HepG2 (cell line): ENCODE results near the gene JAGN1. TPM values are rescaled to one million over a fixed set of nuclear protein-coding genes. Genes with fewer than 3 reads are reported as not detected.
A peak's percentile ranks its signal among the peaks of the same experiment; 100 is the strongest.

ENCODE experiments used
- ELF1 ChIP-seq: sonication (generic); formaldehyde crosslinking; IDR thresholded peaks from 2 replicates; pipeline ENCODE4 v1.4.0; 2020; ENCODE audit warnings: missing genetic modification reagents
- KLF15 ChIP-seq: sonication (generic); formaldehyde crosslinking; IDR thresholded peaks from 2 replicates; pipeline ENCODE4 v1.8.1; 2023; ENCODE audit warnings: borderline replicate concordance, mild to moderate bottlenecking, inconsistent platforms, missing genetic modification reagents, mixed read lengths
- MIER3 ChIP-seq: IDR thresholded peaks from 2 replicates; pipeline ENCODE4 v1.6.1; 2016; ENCODE audit warnings: missing compliant biosample characterization, borderline replicate concordance
- MTA1 ChIP-seq: sonication (generic); formaldehyde crosslinking; IDR thresholded peaks from 2 replicates; pipeline ENCODE4 v1.4.0; 2020; ENCODE audit warnings: missing genetic modification reagents, mild to moderate bottlenecking, borderline replicate concordance
- NFIB ChIP-seq: sonication (generic); formaldehyde crosslinking; IDR thresholded peaks from 2 replicates; pipeline ENCODE4 v1.9.0; 2021; ENCODE audit warnings: missing genetic modification reagents, mild to moderate bottlenecking, borderline replicate concordance
- NR3C1 ChIP-seq: sonication (generic); formaldehyde crosslinking; IDR thresholded peaks from 2 replicates; pipeline ENCODE4 v1.4.0; 2020; ENCODE audit warnings: missing genetic modification reagents
- RCOR2 ChIP-seq: IDR thresholded peaks from 2 replicates; pipeline ENCODE4 v1.6.1; 2016; ENCODE audit warnings: missing biosample characterization, missing genetic modification reagents
- XRCC5 ChIP-seq: fragments of 200-400 bp; formaldehyde crosslinking; optimal IDR thresholded peaks from 2 replicates; pipeline ENCODE3; 2017; ENCODE audit warnings: mild to moderate bottlenecking, low read length
- ZBTB21 ChIP-seq: sonication (generic); formaldehyde crosslinking; IDR thresholded peaks from 2 replicates; pipeline ENCODE4 v1.4.0; 2020; ENCODE audit warnings: missing genetic modification reagents
- ZBTB38 ChIP-seq: sonication (generic); formaldehyde crosslinking; IDR thresholded peaks from 2 replicates; pipeline ENCODE4 v1.5.1; 2020; ENCODE audit warnings: mild to moderate bottlenecking, missing genetic modification reagents
- ZNF136 ChIP-seq: sonication (generic); formaldehyde crosslinking; IDR thresholded peaks from 2 replicates; pipeline ENCODE4 v1.8.1; 2022; ENCODE audit warnings: low read depth, mild to moderate bottlenecking, moderate library complexity, missing genetic modification reagents
- ZNF160 ChIP-seq: sonication (generic); formaldehyde crosslinking; IDR thresholded peaks from 2 replicates; pipeline ENCODE4 v1.8.0; 2022; ENCODE audit warnings: mild to moderate bottlenecking, inconsistent platforms, missing genetic modification reagents
- ZNF367 ChIP-seq: sonication (generic); formaldehyde crosslinking; IDR thresholded peaks from 2 replicates; pipeline ENCODE4 v1.4.0; 2020; ENCODE audit warnings: missing genetic modification reagents, borderline replicate concordance
- ZNF550 ChIP-seq: sonication (generic); formaldehyde crosslinking; IDR thresholded peaks from 2 replicates; pipeline ENCODE4 v1.4.0; 2020; ENCODE audit warnings: mild to moderate bottlenecking, missing genetic modification reagents, borderline replicate concordance
- ZNF891 ChIP-seq: sonication (generic); formaldehyde crosslinking; IDR thresholded peaks from 2 replicates; pipeline ENCODE4 v1.5.0; 2020; ENCODE audit warnings: mild to moderate bottlenecking, missing genetic modification reagents
- polyA plus RNA-seq, 8 experiments: library from polyadenylated mRNA; depleted of rRNA in 3 of 8; stranded (reverse) in 7 of 8; unstranded in 1 of 8; fragments of >200 nt; fragmentation: Illumina TruSeq in 4 of 8; extraction: Trizol in 4 of 8; gene quantifications; 2 replicates each; pipeline versions ENCODE4 v1.2.1 to v1.2.3, GENCODE V29; 2011 to 2016; ENCODE audit warnings: low read depth in 4 of 8, missing spikeins in 1 of 8, mixed read lengths in 1 of 8; ENCODE audit not compliant: insufficient read depth in 1 of 8
- total RNA-seq, 5 experiments: library from RNA; depleted of rRNA; stranded (reverse); fragments of >200 nt; fragmentation: Illumina TruSeq; extraction: Trizol; gene quantifications; 2 replicates each; pipeline ENCODE4 v1.2.3, GENCODE V29; 2016; ENCODE audit warnings: low read depth in 1 of 5
- TF ChIP-seq, protein P1 (sequence below): sonication (generic); formaldehyde crosslinking; IDR thresholded peaks from 2 replicates; pipeline ENCODE4 v1.5.1; 2020; ENCODE audit warnings: mild to moderate bottlenecking, missing genetic modification reagents
- TF ChIP-seq, protein P2 (sequence below): sonication (generic); formaldehyde crosslinking; IDR thresholded peaks from 2 replicates; pipeline ENCODE4 v1.5.1; 2020; ENCODE audit warnings: mild to moderate bottlenecking, moderate library complexity, missing genetic modification reagents
- TF ChIP-seq, protein P3 (sequence below): sonication (generic); formaldehyde crosslinking; IDR thresholded peaks from 2 replicates; pipeline ENCODE4 v1.5.1; 2020; ENCODE audit warnings: mild to moderate bottlenecking, missing genetic modification reagents, borderline replicate concordance
- TF ChIP-seq, protein P4 (sequence below): sonication (generic); formaldehyde crosslinking; IDR thresholded peaks from 2 replicates; pipeline ENCODE4 v1.5.0; 2020; ENCODE audit warnings: mild to moderate bottlenecking, missing genetic modification reagents

JAGN1 gene
- total and polyA plus RNA-seq, 2 of the 13 experiments (the other 11 are each of a cell fraction or from before 2014, with no cell fraction given): 49.9 to 50.9 TPM

DNA sequence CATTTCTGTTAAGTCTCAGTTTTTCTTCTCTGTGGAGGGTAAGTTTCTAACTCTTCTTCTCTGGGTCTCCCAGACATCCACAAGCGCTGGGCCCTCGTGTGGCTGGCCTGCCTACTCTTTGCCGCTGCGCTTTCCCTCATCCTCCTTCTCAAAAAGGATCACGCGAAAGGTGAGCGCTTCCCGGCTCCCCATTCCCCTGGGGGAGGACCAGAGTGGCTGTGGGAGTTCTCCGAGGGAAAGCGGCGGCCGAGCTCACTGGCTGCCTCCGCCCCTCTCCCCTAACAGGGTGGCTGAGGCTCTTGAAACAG lies 42.1 kb downstream of the JAGN1 start (continued):
- TF ChIP-seq, protein P1, sequence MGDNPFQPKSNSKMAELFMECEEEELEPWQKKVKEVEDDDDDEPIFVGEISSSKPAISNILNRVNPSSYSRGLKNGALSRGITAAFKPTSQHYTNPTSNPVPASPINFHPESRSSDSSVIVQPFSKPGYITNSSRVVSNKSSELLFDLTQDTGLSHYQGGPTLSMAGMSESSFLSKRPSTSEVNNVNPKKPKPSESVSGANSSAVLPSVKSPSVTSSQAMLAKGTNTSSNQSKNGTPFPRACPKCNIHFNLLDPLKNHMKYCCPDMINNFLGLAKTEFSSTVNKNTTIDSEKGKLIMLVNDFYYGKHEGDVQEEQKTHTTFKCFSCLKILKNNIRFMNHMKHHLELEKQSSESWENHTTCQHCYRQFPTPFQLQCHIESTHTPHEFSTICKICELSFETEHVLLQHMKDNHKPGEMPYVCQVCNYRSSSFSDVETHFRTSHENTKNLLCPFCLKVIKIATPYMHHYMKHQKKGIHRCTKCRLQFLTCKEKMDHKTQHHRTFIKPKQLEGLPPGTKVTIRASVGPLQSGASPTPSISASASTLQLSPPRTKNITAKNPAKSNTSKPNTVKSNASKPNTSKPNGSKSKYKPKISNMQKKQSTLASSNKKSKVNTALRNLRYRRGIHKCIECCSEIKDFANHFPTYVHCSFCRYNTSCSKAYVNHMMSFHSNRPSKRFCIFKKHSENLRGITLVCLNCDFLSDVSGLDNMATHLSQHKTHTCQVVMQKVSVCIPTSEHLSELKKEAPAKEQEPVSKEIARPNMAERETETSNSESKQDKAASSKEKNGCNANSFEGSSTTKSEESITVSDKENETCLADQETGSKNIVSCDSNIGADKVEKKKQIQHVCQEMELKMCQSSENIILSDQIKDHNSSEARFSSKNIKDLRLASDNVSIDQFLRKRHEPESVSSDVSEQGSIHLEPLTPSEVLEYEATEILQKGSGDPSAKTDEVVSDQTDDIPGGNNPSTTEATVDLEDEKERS: no peak
- TF ChIP-seq RCOR2 (CRISPR knock-in tag) (no peak), ZNF550 (CRISPR knock-in tag) (no peak), ZNF367 (no peak), NFIB (CRISPR knock-in tag) (no peak), ZNF891 (no peak), MIER3 (no peak), XRCC5 (no peak), ZBTB38 (CRISPR knock-in tag) (peak; percentile 70; the same call in 1 of the 2 replicates), NR3C1 (CRISPR knock-in tag) (no peak), KLF15 (0 out of 2 replicates have a peak, but pooled peaks have one; percentile 4), ZNF136 (CRISPR knock-in tag) (no peak), MTA1 (CRISPR knock-in tag) (no peak), ZNF160 (CRISPR knock-in tag) (0 out of 2 replicates have a peak, but pooled peaks have one; percentile 0), ELF1 (CRISPR knock-in tag) (no peak), ZBTB21 (CRISPR knock-in tag) (0 out of 2 replicates have a peak, but pooled peaks have one; percentile 10)
- TF ChIP-seq, protein P2, sequence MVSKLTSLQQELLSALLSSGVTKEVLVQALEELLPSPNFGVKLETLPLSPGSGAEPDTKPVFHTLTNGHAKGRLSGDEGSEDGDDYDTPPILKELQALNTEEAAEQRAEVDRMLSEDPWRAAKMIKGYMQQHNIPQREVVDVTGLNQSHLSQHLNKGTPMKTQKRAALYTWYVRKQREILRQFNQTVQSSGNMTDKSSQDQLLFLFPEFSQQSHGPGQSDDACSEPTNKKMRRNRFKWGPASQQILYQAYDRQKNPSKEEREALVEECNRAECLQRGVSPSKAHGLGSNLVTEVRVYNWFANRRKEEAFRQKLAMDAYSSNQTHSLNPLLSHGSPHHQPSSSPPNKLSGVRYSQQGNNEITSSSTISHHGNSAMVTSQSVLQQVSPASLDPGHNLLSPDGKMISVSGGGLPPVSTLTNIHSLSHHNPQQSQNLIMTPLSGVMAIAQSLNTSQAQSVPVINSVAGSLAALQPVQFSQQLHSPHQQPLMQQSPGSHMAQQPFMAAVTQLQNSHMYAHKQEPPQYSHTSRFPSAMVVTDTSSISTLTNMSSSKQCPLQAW (CRISPR knock-in tag): peak; percentile 64; the same call in 1 of the 2 replicates
- TF ChIP-seq, protein P3, sequence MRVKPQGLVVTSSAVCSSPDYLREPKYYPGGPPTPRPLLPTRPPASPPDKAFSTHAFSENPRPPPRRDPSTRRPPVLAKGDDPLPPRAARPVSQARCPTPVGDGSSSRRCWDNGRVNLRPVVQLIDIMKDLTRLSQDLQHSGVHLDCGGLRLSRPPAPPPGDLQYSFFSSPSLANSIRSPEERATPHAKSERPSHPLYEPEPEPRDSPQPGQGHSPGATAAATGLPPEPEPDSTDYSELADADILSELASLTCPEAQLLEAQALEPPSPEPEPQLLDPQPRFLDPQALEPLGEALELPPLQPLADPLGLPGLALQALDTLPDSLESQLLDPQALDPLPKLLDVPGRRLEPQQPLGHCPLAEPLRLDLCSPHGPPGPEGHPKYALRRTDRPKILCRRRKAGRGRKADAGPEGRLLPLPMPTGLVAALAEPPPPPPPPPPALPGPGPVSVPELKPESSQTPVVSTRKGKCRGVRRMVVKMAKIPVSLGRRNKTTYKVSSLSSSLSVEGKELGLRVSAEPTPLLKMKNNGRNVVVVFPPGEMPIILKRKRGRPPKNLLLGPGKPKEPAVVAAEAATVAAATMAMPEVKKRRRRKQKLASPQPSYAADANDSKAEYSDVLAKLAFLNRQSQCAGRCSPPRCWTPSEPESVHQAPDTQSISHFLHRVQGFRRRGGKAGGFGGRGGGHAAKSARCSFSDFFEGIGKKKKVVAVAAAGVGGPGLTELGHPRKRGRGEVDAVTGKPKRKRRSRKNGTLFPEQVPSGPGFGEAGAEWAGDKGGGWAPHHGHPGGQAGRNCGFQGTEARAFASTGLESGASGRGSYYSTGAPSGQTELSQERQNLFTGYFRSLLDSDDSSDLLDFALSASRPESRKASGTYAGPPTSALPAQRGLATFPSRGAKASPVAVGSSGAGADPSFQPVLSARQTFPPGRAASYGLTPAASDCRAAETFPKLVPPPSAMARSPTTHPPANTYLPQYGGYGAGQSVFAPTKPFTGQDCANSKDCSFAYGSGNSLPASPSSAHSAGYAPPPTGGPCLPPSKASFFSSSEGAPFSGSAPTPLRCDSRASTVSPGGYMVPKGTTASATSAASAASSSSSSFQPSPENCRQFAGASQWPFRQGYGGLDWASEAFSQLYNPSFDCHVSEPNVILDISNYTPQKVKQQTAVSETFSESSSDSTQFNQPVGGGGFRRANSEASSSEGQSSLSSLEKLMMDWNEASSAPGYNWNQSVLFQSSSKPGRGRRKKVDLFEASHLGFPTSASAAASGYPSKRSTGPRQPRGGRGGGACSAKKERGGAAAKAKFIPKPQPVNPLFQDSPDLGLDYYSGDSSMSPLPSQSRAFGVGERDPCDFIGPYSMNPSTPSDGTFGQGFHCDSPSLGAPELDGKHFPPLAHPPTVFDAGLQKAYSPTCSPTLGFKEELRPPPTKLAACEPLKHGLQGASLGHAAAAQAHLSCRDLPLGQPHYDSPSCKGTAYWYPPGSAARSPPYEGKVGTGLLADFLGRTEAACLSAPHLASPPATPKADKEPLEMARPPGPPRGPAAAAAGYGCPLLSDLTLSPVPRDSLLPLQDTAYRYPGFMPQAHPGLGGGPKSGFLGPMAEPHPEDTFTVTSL (CRISPR knock-in tag): 0 out of 2 replicates have a peak, but pooled peaks have one; percentile 23
- TF ChIP-seq, protein P4, sequence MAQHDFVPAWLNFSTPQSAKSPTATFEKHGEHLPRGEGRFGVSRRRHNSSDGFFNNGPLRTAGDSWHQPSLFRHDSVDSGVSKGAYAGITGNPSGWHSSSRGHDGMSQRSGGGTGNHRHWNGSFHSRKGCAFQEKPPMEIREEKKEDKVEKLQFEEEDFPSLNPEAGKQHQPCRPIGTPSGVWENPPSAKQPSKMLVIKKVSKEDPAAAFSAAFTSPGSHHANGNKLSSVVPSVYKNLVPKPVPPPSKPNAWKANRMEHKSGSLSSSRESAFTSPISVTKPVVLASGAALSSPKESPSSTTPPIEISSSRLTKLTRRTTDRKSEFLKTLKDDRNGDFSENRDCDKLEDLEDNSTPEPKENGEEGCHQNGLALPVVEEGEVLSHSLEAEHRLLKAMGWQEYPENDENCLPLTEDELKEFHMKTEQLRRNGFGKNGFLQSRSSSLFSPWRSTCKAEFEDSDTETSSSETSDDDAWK (CRISPR knock-in tag): no peak
